Measurements from ENCODE around the gene ANKRD22. TPM values are rescaled to one million over a fixed set of nuclear protein-coding genes. Genes with fewer than 3 reads are reported as not detected.

The ANKRD22 gene
- total RNA-seq, 4 donors from 2014 or later = 0.96 TPM; not detected in 3

- whole genome bisulfite sequencing, 2 donors (ENCODE audit: low coverage in 1 of 2) = 11 to 33% methylated on average over 1 of the region's 1 CpG
- ATAC-seq = no peak
Observed at GRCh38 chr10:88848499-88848898, 3.1 kb downstream of the ANKRD22 start.

GRCh38 chr10:88843171-88843570, 8.5 kb downstream of the ANKRD22 start:
- Histone ChIP-seq H3K27ac (no peak overlapping the region), H3K27me3 (no peaks in the 10 kb centered on the region), H3K4me3 (no peak overlapping the region), H3K9me3 (no peaks in the 10 kb centered on the region), H3K4me1 (no peaks in the 10 kb centered on the region), H3K36me3 (no peaks in the 10 kb centered on the region)
- WGBS, 2 donors (ENCODE audit: low coverage in 1 of 2) = 90 to 91% methylated on average over 4 of the region's 4 CpGs
- TF ChIP-seq CTCF (IDR thresholded peaks at IDR 0.05) (no peak), POLR2AphosphoS5 (IDR thresholded peaks at IDR 0.05) (no peak), POLR2A (IDR thresholded peaks at IDR 0.05) (no peak), EP300 (IDR thresholded peaks at IDR 0.05) (no peak)
- no peak for ATAC-seq

More at GRCh38 chr10:88848499-88848898, 3.1 kb downstream of the ANKRD22 start:
- no peaks in the 10 kb centered on the region for H3K4me1 ChIP-seq
- no peaks in the 10 kb centered on the region for H3K36me3 ChIP-seq
- H3K4me3 ChIP-seq = no peak overlapping the region
- no peak for TF ChIP-seq POLR2A (IDR thresholded peaks at IDR 0.05)
- TF ChIP-seq POLR2AphosphoS5 (IDR thresholded peaks at IDR 0.05) = no peak
- TF ChIP-seq EP300 (IDR thresholded peaks at IDR 0.05) = no peak
- TF ChIP-seq CTCF (IDR thresholded peaks at IDR 0.05) = no peak
- H3K9me3 ChIP-seq = no peaks in the 10 kb centered on the region
- no peak overlapping the region for H3K27ac ChIP-seq
- no peaks in the 10 kb centered on the region for H3K27me3 ChIP-seq

GRCh38 chr10:88841316-88842111, 10.1 kb downstream of the ANKRD22 start:
- Histone ChIP-seq H3K27ac (no peak overlapping the region), H3K4me3 (no peak overlapping the region), H3K36me3 (no peaks in the 10 kb centered on the region), H3K27me3 (no peaks in the 10 kb centered on the region), H3K4me1 (no peaks in the 10 kb centered on the region), H3K9me3 (no peaks in the 10 kb centered on the region)
- TF ChIP-seq CTCF (IDR thresholded peaks at IDR 0.05) (no peak), EP300 (IDR thresholded peaks at IDR 0.05) (no peak), POLR2A (IDR thresholded peaks at IDR 0.05) (no peak)
- no peak for ATAC-seq
- 64 to 75% methylated on average over 5 to 6 of the region's 6 CpGs for WGBS, 2 donors (ENCODE audit: low coverage in 1 of 2)

GRCh38 chr10:88840881-88841280, 10.8 kb downstream of the ANKRD22 start:
- TF ChIP-seq CTCF (IDR thresholded peaks at IDR 0.05) = no peak
- TF ChIP-seq POLR2A (IDR thresholded peaks at IDR 0.05) = no peak
- no peak for TF ChIP-seq POLR2AphosphoS5 (IDR thresholded peaks at IDR 0.05)
- TF ChIP-seq EP300 (IDR thresholded peaks at IDR 0.05) = no peak
- Histone ChIP-seq H3K36me3 (no peaks in the 10 kb centered on the region), H3K27me3 (no peaks in the 10 kb centered on the region), H3K4me3 (no peak overlapping the region), H3K9me3 (no peaks in the 10 kb centered on the region), H3K27ac (no peak overlapping the region), H3K4me1 (no peaks in the 10 kb centered on the region)
- ATAC-seq = no peak
- WGBS, 2 donors (ENCODE audit: low coverage in 1 of 2) = 81 to 93% methylated on average over 3 to 5 of the region's 5 CpGs

- H3K27ac ChIP-seq = no peak overlapping the region
- H3K27me3 ChIP-seq = no peaks in the 10 kb centered on the region
- H3K4me1 ChIP-seq = no peaks in the 10 kb centered on the region
- WGBS, 2 donors (ENCODE audit: low coverage in 1 of 2) = 87 to 100% methylated on average over 3 of the region's 3 CpGs
- TF ChIP-seq POLR2A (IDR thresholded peaks at IDR 0.05) (no peak), POLR2AphosphoS5 (IDR thresholded peaks at IDR 0.05) (no peak), EP300 (IDR thresholded peaks at IDR 0.05) (no peak), CTCF (IDR thresholded peaks at IDR 0.05) (no peak)
- no peak for ATAC-seq
- H3K9me3 ChIP-seq = no peaks in the 10 kb centered on the region
- H3K4me3 ChIP-seq = no peak overlapping the region
- no peaks in the 10 kb centered on the region for H3K36me3 ChIP-seq
Observed at GRCh38 chr10:88840104-88840503, 11.5 kb downstream of the ANKRD22 start.

All from gastroesophageal sphincter (tissue), 4 donors.